ENCODE results near the gene OR6B1.
"Not testable (repeated sequence)": the region's sequence is repeated elsewhere in the genome, so short reads cannot be mapped to it uniquely, and the experiment has no call there.

OR6B1 gene

GRCh38 chr7:144038887-144039286 lies 38.8 kb downstream of the OR6B1 start:
- no peak for DNase-seq

- DNase-seq = no peak
These were observed 48.5 kb downstream of the OR6B1 start, which contains the start of gene OR2A5 for GRCh38 chr7:144048648-144049047. OR2A5 (plus strand) TSS chr7:144048948; CDS start chr7:144050402, 1,454 bp downstream.

DNA sequence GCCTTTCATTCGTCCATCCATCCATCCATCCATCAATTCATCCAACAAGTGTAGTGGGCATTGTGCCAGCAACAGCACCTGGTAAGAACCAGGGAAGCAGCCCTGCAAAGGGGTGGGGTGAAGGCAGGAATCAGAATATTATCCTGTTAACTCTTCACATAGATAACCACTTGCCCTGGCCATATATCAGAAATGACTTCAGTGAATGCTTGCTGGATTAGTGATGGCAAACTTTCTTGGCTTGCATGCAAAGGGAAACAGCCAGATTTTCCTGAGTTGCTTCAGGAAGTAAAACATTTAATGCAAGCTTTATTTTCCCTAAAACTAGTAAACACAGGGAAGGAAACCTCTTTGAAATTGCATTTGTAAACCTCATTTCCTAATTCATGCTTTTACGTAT lies 49.4 kb downstream of the OR6B1 start:
- no peak for DNase-seq

DNA sequence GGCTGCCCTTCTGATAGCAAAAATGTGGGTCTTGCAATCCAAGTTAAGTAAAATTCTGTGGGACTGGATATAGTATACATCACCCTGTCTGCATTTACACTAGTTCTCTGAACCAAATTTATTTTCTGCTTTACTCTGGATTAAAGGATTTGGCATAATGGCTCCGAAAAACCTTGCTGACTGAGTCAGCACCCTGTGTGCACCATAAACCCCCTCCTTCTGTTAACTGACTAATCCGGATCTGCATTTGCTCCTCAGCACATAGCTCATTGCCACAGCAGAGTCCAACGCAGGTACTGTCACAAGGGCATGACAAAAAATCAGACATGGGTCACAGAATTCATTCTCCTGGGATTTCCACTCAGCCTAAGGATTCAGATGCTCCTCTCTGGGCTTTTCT lies 50.0 kb downstream of the OR6B1 start:
- no peak for DNase-seq

- not testable (repeated sequence) for DNase-seq
These were observed 50.8 kb downstream of the OR6B1 start for GRCh38 chr7:144050884-144051283.

DNA sequence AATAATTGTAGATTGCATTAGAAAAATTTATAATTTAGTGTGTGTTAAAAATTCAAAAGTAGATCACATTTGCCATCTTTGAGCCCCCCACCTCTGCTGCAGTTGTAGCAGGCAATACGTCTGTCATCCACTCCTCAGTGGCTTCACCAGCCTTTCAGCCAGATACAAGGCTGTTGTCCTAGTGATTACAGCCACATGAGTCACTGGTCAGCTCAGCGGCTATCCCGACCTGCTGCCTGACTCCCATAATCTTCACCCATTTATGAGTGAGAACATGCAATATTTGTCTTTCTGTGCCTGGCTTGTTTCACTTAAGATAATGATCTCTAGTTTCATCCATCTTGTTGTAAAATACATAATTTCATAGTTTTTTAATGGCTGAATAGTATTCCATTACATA lies 57.8 kb downstream of the OR6B1 start:
- DNase-seq = no peak

Measured in anterior cingulate cortex (tissue), 58 donors.